Measurements from ENCODE around the gene AACS. TPM values are rescaled to one million over a fixed set of nuclear protein-coding genes. Genes with fewer than 3 reads are reported as not detected.

The AACS gene
- total and polyA plus RNA-seq, 3 donors from 2014 or later = 26.0 to 44.8 (median 31.7) TPM

GRCh38 chr12:125162489-125163028 is 97.3 kb downstream of the AACS start:
- TF ChIP-seq POLR2A (IDR thresholded peaks at IDR 0.05) (no peak), CTCF (IDR thresholded peaks at IDR 0.05) (no peak)
- Histone ChIP-seq H3K4me1 (no peaks in the 10 kb centered on the region), H3K9me3 (no peaks in the 10 kb centered on the region), H3K27ac (no peak overlapping the region), H3K36me3 (ENCODE audit: low read depth, missing control alignments) (no peaks in the 10 kb centered on the region), H3K4me3 (no peak overlapping the region), H3K27me3 (no peaks in the 10 kb centered on the region)
- intact Hi-C loops (cut with DNase I; ENCODE audit: low total_unique reads) = no loop called here
- WGBS, 2 donors = 88 to 94% methylated on average over 15 of the region's 15 CpGs
- no peak for DNase-seq

GRCh38 chr12:125163148-125163547 is 97.9 kb downstream of the AACS start:
- TF ChIP-seq POLR2A (IDR thresholded peaks at IDR 0.05) (no peak), CTCF (IDR thresholded peaks at IDR 0.05) (no peak)
- no peaks in the 10 kb centered on the region for H3K27me3 ChIP-seq
- no peak overlapping the region for H3K27ac ChIP-seq
- 80 to 84% methylated on average over 12 of the region's 12 CpGs for WGBS, 2 donors
- no peaks in the 10 kb centered on the region for H3K36me3 ChIP-seq (ENCODE audit: low read depth, missing control alignments)
- no peaks in the 10 kb centered on the region for H3K9me3 ChIP-seq
- no peak overlapping the region for H3K4me3 ChIP-seq
- no peaks in the 10 kb centered on the region for H3K4me1 ChIP-seq
- DNase-seq = no peak
- intact Hi-C loops (cut with DNase I; ENCODE audit: low total_unique reads) = no loop called here

GRCh38 chr12:125164541-125164940 is 99.3 kb downstream of the AACS start:
- Histone ChIP-seq H3K9me3 (no peaks in the 10 kb centered on the region), H3K27me3 (no peaks in the 10 kb centered on the region), H3K4me1 (no peaks in the 10 kb centered on the region), H3K27ac (no peak overlapping the region), H3K36me3 (ENCODE audit: low read depth, missing control alignments) (no peaks in the 10 kb centered on the region), H3K4me3 (no peak overlapping the region)
- no peak for DNase-seq
- 95 to 97% methylated on average over 8 of the region's 8 CpGs for WGBS, 2 donors
- intact Hi-C loops (cut with DNase I; ENCODE audit: low total_unique reads) = no loop called here
- TF ChIP-seq CTCF (IDR thresholded peaks at IDR 0.05) (no peak), POLR2A (IDR thresholded peaks at IDR 0.05) (no peak)

- no peak for DNase-seq
- intact Hi-C loops (cut with DNase I; ENCODE audit: low total_unique reads) = no loop called here
- Histone ChIP-seq H3K4me3 (no peak overlapping the region), H3K9me3 (no peaks in the 10 kb centered on the region), H3K27ac (no peak overlapping the region), H3K4me1 (no peaks in the 10 kb centered on the region), H3K36me3 (ENCODE audit: low read depth, missing control alignments) (no peaks in the 10 kb centered on the region), H3K27me3 (no peaks in the 10 kb centered on the region)
- TF ChIP-seq POLR2A (IDR thresholded peaks at IDR 0.05) (no peak), CTCF (IDR thresholded peaks at IDR 0.05) (no peak)
- WGBS, 2 donors = 92 to 97% methylated on average over 4 of the region's 4 CpGs
Measured at GRCh38 chr12:125166041-125166440, 100.8 kb downstream of the AACS start.

GRCh38 chr12:125167658-125168057 is 102.4 kb downstream of the AACS start:
- H3K4me3 ChIP-seq = no peak overlapping the region
- H3K36me3 ChIP-seq (ENCODE audit: low read depth, missing control alignments) = no peaks in the 10 kb centered on the region
- WGBS, 2 donors = 78 to 90% methylated on average over 2 to 3 of the region's 3 CpGs
- DNase-seq = no peak
- H3K4me1 ChIP-seq = no peaks in the 10 kb centered on the region
- no peaks in the 10 kb centered on the region for H3K9me3 ChIP-seq
- no peak overlapping the region for H3K27ac ChIP-seq
- no peaks in the 10 kb centered on the region for H3K27me3 ChIP-seq
- TF ChIP-seq POLR2A (IDR thresholded peaks at IDR 0.05) (no peak), CTCF (IDR thresholded peaks at IDR 0.05) (no peak)
- intact Hi-C loops (cut with DNase I; ENCODE audit: low total_unique reads) = no loop called here
